CD4-positive, alpha-beta T cell treated with Interleukin-1 beta for 1 hour (primary cell): ENCODE measurements around the gene CYP11A1.
"Not testable (repeated sequence)": the region's sequence is repeated elsewhere in the genome, so short reads cannot be mapped to it uniquely, and the experiment has no call there.

Experiments
- DNase-seq, 2 donors: peaks; one replicate each; pipeline ENCODE4 v3.0.0-alpha.2; 2020 to 2022

The CYP11A1 gene

DNA sequence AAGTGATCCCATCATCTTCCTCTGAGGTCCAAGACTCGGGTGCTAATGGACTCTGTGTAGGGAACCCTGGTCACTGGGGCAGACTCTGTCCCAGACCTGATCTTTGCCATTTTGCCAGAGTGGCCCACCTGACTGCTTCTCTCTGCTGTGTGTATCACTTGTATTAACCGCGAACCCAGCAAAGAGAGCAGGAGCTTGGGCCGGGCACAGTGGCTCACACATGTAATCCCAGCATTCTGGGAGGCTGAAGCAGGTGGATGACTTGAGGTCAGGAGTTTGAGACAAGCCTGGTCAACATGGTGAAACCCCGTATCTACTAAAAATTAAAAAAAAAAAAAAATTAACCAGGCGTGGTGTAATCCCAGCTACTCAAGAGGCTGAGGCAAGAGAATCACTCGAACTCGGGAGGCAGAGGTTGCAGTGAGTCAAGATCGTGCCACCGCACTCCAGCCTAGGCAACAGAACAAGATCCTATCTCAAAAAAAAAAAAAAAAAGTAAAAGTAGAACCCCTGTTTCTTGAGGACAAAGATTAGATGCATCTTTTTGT is 32.9 kb upstream of the CYP11A1 start:
- no peak for DNase-seq

DNA sequence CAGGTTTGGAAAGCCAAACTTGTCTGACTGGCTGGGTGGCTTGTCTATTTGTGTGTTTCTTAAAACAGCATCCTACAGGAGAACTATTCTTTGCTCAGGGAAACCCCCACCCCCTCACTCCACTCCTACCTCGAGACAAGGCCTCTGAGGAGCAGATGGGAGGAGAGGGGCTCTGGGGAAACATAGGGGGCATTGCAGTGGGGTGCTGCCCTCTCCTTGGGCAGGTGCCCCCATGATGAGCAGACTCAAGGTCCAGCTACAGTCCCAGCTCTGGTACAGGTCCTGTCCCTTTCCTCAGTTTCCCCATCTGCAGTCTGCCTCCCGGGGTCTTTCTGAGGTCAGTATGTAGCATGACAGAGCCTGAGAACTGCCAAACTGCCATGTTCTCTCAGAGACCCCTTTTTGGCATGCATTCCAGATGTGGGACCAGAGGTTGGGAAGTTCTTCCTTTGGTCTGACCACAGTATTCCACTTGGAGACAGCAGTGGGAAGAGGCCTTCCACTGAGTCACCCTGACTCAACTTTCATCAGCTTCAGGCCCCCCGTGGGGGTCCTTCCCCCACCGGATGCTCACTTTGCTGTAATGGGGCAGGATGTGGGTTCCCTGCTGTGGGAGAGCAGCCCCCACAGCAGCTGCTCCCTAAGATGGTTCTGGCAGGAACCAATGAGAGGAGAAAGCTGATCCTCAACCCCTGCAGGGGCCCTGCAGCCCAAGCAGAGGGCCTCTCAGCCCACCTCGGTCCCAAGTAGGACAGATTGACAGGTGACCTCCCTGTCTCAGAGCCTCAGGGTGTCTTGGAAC is 32.3 kb upstream of the CYP11A1 start:
- DNase-seq: peak in 1 of 2 donors; percentile 27

DNA sequence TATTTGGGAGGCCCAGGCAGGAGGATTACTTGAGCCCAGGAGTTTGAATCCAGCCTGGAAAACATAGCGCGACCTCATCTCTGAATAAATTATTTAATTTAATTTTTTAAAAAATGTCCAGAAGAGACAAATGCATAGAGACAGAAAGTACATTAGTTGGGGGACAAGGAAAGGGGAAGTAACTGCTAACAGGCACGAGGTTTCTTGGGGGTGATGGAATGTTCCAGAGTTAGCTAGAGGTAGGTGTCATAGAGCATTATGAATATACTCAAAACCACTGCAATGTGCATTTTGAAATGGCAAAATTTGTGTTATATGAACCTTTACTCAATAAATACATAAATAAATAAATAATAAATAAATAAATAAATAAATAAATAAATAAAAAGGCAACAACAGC is 31.7 kb upstream of the CYP11A1 start:
- DNase-seq: no peak

DNA sequence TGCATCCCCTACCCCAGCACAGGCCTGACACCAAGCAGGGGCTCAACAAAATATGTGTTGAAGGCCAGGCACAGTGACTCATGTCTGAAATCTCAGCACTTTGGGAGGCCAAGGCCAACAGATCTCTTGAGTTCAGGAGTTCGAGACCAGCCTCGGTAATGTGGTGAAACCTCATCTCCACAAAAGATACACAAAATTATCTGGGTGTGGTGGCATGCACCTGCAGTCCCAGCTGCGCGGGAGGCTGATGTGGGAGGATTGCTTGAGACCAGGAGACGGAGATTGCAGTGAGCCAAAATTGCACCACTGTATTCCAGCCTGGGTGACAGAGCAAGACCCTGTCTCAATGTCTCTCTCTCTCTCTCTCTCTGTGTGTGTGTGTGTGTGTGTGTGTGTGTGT is 30.7 kb upstream of the CYP11A1 start:
- no peak for DNase-seq

DNA sequence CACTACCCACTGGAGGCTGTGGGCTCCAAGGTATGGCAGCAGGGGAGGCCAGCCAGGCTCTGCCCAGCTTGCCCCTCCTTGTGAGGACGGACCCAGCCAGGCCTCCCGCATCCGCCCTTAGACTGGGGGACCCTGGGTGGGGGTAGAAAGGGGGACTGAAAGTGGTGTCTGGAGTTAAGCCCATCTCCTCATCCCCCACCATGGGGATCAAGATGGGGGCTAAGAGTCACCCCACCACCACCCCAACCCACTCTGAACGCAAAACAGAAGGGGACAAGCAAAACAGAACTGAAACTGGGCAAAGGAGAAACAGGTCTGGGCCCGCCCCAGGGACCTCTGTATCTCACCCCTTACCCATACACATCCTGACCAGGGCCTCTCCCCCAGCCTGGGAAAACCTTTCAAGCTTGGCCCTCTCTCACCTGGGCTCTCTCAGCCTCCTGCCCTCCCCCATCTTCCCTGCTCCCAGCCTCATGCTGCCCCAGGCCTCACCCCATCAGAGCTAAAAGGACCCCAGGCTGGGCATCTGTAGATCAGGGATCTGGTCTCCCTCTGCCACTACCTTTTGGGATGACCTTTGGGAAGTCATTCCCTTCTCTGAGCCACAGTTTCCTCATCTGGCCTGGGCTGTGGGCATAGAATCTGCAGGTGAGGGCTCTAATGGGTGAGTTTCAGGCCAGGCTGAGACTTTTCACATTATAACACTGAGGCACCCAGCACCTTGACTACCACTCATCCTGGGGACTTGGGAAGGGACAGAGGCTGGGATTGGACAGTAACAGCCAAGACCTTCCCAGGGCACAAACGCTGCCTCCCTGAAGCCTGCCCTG is 30.0 kb upstream of the CYP11A1 start:
- DNase-seq: peak in 1 of 2 donors; percentile 68

DNA sequence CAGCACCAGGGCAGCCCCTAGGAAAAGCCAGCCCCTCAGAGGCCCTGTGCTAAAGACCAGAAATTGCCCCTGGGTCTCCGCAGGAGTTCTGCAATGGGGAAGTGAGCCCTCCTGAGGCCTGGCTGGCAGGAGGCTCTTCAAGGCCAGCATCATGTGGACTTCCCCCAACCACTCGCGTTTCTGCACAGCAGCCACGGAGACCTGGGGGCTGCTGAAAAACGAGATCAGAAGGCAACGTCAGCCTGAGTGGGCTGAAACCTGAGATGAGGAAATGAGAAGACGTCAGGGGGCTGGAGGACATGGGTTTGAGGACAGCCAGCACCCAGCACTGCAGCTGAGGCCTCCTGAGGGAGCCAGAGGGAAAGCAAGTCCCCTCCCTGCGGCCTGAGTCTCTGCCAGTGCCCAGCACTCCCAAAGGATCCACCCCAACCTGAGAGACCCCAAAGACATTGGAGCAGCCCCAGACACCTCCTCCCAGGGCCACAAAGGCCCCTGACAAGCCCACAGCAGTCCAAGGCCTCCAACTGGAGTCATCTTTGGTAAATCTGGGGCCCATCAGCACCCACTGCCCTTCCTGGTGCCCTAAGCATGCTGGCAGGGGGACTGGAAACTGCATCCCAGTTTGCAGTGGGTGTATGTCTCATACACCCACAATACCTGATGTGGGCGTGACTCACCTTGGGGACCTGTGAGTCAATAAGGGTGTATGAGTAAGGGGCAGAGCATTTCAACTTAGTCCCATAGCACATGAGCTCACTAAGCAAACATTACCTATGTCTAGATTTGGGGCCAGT is 29.2 kb upstream of the CYP11A1 start:
- peak in 1 of 2 donors; percentile 83 for DNase-seq

DNA sequence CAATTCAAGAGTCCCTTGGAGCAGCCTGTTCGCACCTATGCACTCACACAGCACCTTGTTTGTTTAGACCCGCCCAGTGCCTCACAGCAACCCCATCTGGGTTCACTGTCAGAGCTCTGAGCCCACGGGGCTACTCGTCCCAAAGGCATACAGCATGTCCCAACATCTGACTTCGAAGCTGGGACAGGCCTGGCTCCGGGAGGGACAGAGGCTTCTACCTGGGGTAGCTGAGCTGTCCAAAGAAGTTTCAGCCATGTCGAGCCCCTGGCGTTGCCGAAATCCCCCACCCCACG is 28.6 kb upstream of the CYP11A1 start:
- DNase-seq: no peak

DNA sequence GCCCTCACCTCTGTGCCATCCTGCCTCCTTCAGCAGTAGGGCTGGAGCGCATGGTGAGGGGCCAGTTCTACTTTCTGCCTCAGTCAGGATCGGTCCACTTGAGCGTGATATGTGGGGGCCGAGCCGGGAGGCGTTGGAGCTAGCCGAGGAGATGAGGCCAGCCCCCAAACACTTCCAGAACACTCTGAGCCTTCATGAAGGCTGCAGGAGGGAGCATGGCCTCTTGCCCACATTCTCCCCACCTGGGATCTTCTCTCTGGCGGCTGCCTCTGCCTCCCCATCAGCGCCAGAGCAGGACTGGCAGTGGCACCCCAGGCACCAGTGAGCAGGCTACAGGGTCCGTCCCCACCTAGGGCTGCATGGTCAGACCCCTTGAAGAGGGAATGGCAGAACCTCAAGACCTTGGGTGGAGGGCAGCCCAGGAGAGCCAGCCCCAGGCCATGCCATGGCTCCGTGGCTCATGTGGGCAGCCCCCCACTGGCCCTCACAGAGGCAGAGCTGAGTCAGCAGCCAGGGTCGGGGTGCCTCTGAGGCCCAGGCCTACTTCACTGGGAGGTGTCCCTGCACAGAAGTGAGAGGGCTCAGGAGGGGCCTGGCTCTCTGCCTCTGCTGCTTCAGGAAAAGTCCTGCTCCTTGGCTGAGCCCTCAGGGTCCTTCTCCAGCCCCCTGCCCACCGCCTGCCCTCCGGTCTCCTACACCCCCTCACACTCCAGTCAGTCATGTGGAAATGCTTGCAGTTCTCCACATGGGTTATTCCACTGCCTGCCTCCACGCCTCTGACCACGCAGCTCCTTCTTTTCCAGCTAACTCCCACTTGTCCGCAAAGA is 28.1 kb upstream of the CYP11A1 start:
- DNase-seq: no peak

DNA sequence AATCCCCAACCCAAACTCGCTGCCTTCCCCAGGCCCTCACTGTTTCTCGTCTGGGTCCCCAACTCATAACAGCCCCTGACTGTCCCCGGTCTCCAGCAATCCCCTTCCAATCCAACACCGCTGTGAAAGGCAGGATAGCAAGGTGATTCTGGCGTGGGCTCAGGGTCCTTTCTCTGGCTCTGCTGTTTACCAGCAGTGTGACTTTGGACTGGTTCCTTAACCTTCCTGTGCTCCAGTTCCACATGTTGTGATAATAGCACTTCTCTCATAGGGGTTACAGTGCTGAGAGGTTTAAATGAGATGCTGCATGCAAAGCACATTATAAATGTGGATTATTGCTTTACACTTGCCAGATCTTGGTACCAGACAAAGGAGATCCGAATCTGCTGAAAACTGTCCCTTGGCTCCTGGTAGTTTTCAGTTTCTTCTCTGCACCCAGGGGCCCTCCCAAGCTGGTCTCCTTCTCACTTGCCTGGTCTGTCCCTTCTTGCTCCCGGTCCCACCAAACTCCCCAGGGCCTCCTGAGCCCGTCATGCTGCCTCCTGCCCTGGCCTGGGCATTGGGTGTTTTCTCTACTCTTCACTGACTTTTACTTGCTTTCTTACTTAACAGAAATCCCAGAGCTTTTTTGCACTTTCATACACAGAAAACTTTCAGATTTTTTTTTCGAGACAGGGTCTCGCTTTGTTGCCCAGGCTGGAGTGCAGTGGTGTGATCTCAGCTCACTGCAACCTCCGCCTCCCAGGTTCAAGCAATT is 26.8 kb upstream of the CYP11A1 start:
- DNase-seq: no peak

DNA sequence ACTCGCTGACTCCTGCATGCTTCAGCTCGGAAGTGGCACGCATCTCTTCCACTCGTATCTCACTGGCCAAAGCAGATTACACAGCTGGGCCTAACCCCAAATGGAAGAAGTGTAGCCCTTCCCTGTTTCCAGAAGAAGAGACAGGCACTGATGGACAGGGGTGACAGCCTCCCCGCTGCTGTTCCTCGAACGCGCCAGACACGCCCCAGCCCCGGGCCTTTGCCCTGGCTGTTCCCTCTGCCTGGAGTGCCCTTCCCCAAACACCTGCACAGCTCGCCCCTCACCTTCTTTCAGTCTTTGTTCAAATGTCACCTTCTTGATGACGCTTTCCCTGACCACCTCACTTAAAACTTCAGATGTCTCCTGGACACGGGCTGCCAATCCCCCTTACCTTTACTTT is 26.0 kb upstream of the CYP11A1 start:
- no peak for DNase-seq

DNA sequence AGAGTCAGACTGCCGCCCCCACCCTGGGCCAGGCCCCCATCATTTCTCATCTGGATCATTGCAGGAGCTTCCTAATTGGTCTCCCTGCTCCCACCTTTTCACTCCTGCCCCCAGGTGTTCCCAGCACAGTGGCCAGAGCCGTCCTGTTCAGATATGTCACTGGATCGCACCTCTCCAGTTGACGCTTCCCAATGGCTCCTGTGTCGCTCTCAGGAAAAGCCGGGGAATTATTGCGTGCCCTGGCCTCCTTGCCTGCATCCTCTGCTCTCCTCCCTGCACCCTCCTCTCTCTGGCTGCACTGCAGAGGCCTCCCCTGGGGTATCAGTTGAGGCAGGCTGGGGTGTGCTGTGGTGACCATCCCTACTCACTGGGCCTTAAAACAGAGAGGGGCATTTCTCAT is 25.5 kb upstream of the CYP11A1 start:
- DNase-seq: no peak

DNA sequence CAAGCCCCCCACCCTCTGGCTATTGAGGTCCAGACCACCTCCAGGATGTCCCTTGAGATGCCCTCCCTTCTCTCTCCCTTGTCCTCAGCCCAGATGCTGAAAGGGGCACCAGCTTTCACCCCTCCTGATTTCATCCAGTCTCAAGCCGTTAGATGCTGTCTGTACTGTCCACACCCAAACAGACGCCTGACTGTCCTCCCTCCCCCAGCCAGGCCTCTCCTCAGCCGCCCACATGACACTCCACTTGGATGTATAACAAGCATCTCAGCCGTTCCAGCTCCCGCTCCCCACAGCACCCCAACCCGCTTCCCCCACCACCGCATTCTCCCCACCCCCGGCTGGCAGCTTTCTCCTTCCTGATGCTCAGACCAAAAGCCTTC is 25.0 kb upstream of the CYP11A1 start:
- DNase-seq: no peak

DNA sequence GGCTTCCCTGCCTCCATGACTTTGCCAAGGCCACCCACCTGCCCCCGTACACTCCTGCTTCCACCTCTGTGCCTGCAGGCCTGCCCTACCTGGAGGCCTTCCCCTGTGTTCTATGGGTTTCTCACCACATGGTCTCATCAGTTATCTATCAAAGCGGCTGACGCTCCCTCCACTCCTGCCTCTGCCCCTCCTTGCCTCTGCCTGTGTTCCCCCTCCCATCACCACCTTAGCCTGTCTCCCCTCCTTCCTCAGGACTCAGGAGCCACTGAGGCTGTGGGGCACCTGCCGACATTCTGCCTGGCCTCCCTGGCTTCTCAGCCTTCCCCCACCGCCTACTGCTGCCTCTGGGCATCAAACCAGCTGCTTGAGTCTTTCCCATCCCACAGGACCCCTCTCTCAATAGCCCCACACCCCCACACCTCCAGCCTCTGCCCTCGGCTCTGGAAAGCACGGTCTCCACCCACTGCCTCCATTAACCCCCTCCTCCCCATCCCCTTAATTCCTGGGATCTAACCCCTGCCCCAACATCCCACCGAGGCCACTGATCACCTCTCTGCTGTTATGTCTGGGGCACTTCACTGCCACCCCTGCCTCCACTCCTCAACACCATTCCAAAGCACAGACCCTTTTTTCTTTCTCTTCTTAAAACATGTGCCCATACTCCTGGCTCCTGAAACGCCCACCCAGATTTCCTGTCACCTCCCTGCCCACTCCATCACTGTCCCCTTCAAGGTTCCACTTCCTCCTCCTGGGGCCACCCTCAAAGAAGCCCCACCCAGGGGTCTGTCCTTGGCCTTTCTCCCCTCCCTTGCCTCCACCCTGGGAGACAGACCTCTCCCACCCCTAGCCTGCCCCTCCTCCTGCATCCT is 24.4 kb upstream of the CYP11A1 start:
- DNase-seq: no peak

DNA sequence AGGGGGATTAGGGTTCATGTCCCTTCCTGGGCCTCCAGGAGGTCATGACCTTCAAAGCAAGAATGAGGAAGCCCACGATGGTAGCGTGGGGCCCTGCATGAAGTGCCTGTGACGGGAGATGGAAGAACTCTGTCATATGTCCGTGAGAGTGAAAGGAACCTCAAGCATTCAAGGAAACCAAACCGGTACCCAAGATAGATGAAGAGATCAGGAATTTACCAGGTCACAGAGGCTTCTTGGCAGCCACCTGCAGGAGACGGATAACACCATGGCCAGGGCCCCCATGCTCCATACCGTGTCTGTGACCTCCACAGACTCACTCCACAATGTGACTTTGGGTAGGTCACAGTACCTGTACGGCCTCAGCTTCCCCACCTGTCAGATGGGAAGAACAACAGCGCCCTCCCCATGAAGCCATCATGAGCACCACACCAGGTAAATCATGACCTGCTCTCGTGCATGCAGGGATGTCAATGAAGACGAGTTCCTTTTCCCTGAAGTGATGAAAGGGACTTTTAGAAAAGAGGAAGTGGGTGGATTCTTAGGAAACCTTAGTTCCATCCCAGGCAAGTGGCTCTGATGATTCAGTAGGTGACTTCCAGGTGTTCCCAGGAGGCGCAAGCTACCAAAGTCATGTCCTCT is 23.3 kb upstream of the CYP11A1 start:
- DNase-seq: peak in 1 of 2 donors; percentile 28

DNA sequence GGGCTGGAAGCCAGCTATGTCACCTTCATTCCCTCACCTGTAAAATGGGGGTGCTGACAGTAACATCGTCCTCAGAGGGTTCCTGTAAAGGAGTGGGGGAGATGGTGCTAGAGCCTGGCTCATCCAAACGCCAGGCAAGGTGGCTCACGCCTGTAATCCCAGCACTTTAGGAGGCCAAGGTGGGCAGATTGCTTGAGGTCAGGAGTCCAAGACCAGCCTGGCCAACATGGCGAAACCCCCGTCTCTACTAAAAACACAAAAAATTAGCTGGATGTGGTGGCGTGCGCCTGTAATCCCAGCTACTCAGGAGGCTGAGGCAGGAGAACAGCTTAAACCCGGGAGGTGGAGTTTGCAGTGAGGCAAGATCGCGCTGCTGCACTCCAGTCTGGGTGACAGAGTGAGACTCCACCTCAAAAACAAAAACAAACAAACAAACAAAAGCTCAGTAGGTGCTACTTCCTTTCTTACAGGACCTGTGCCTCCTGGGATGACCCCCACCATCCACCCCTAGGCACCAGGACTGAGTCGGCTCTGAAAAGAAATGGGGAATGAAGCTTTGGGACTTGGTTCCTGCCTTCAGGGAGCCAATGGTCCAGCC is 22.7 kb upstream of the CYP11A1 start:
- DNase-seq: not testable (repeated sequence)

DNA sequence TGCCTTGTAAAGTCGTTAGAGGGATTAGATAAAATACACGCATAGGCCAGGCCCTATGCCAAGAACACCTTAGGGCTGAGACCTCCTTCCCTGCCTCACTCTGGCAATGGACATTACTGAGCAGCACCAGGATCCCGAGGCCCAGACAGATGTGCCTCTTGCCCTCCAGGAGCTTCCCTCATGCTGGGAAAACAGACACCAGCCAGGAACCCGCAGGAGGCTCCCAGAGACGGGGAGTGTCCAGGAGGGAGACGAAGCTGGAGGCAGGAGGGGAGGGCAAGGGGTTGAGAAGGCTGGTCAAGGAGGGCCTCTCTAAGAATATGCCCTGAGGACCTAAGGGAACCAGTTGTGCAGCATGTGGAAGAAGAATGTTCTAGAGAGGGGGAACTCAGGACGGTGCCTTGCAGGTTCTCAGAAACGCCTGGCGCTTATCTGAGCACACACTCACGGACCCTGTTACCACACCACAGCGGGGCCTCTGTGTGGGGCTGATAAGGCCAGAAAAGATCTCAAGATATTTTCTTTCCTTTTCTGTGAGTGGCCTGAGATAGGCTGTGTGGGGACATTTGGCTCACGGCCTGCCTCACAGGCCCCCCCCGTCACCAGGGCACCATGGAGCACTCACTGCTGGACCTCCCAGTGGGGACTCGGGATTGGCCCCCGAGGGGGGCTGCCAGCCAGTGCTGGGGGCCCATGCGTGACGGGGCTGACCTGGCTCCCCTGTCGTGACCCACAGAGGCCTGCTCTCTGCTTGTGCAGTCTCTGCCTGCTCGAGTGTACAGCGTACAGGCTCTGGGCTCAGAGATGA is 22.0 kb upstream of the CYP11A1 start:
- DNase-seq: no peak

DNA sequence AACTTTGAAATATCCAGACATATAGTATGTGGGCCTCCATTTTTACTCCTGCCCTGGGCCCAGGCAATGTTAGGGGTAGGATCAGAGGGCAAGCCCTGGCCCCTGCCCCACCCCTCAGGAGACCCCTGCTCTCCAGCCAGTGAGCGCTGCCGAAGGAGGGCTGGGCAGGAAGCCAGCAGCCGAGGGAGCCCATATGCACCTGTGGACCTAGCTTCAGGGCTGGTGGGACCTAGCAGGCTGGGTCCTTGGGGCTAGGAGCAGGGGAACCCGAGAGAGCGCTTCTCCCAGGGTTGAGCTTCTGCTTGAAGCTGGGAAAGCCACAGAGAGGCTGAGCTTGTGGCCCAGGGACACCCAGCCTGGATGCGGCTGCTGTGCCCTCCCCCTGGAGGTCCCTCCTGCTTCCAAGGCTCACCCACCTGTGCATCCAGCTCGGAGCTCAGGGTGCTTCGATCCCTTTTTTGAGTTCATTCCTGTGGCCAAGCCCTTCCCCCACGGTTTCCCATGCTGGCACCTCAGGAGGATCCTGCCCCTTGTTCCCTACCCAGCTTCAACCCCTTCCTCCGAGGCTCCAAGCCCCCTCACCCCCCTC is 21.0 kb upstream of the CYP11A1 start:
- no peak for DNase-seq

DNA sequence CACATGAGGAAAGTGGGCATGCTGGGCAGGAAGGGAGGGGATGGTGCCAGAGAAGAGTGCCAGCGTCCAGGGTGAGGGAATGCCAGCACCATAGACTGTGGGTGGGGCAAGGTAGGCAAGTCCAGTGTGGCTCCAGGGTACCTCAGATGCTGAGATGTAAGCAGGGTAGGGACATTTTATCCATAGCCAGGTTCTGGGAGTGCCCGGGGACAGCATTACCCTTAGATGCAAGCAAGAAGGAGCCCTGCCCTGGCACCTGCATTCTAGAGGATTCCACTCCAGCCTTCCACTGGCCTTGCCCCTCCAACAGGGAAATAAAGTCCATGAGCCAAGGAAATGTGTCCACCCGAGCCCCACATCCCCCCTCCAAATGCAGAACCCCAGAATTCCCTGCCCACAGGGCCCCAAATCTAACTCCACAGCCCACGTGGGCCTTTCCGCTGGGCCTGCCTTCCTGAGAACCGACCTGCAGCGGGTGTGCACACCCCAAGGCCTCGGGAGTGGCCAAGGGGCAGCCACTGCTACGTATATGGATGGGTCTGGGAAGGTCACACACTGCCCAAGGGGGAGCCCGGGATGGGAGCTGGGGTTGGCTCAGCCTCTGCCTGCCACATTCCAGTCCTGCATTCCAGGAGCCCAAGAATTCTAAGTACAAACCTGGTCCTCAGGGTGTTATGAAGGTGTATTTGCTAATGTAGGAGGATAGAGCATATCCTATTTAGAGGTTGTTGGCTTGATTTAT is 20.3 kb upstream of the CYP11A1 start:
- DNase-seq: no peak
